Hepatic stellate cell (primary cell): ENCODE data around the gene SPRR3.

Source experiments
- DNase-seq: peaks from one replicate; pipeline ENCODE4 v3.0.0; 2011; ENCODE audit warnings: low spot score

The SPRR3 gene, protein sequence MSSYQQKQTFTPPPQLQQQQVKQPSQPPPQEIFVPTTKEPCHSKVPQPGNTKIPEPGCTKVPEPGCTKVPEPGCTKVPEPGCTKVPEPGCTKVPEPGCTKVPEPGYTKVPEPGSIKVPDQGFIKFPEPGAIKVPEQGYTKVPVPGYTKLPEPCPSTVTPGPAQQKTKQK

DNA sequence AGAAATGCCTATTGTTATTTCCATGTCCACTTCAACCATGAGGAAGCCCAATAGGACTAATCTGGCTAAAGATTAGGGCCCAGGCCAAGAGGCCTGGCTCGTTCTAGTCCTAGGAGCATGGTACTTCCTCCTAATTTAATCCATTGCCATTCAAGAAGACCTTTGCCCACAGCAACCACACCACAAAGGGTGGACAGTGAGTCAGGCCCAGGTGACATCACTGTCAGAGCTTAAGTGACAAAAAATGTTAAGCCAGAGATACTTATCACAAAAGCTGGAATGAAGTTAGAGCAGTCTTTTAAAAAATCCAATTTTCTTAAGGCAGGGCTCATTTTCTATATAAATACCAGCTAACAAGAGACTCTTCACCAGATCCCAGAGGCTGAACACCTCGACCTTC, at the start of gene SPRR3:
TSS of gene SPRR3 (plus strand) at position 368 of the 400 bp plus-strand sequence. CDS start 1,272 bp downstream, outside the sequence.
- no peak for DNase-seq

DNA sequence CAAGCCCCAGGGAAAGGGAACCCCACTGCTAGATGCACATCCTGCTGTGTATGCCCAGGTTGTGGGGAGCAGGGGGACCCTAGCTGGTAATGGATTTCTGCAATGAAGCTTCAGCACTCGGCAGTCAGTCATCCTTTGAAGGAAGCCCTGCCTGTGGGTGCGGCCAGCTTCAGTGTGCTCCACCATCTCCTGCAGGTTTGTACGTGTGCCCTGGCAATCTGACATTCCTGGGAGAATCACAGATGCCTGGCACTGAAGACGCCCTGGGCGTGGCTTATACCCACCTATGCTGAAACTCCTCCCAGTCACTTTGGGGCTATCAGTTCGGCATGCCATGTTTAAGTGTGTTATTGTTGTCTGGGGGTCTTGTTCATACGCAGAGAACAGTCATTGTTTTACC, 47.8 kb upstream of the SPRR3 start:
- DNase-seq: no peak

DNA sequence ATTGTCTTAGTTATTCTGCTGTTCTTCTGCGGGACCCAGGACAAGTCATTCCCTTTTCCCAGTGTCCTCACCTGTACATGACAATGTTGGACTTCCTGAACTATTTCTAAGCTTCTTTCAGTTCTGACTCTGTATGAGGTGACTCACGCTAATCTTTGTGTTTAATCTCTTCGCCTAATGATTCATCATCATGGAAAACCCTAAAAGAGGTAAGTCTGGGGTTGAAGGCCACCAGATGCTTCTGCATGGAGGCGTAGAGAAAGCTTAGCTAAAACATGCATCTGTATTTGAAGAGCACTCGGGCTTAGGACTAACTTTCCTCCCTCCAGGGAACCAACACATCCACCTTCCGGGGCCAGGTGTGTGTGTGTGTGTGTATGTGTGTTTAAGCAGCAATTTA, 47.1 kb upstream of the SPRR3 start:
- no peak for DNase-seq

DNA sequence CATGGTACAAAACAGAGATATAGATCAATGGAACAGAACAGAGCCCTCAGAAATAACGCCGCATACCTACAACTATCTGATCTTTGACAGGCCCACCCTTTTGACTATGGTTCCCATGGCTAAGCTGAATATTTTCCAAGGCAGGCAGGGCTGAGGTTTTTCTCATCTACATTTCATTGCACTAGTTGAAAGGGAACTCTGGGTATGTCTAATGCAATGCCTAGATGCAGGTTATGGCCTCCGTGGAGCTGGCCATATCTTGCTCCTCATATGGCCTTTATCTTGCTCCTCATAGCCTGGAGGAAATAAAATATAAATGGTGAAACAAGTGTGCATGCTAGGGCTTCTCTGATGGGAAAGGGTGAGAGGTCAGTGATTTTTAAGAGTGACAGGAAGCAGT, 44.0 kb upstream of the SPRR3 start:
- DNase-seq: no peak

DNA sequence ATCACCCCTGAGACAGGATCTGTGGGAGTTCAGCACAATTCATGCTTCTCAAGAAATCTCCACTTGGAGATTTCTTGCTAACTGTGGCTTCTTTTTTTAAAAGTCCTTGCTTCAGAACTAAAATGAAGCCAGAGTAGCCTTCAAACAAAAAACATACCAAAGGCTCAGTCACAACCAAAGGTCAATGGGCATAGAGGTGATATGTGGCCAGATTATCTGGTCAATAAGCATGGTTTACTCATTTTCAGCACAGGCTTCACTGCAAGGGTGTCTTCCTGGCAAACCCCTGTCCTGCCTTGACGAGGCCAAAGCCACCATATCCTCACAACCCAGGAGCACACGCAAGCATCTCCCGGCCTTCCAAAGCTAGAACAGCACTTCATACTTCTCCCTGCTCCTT, 42.3 kb upstream of the SPRR3 start:
- no peak for DNase-seq

DNA sequence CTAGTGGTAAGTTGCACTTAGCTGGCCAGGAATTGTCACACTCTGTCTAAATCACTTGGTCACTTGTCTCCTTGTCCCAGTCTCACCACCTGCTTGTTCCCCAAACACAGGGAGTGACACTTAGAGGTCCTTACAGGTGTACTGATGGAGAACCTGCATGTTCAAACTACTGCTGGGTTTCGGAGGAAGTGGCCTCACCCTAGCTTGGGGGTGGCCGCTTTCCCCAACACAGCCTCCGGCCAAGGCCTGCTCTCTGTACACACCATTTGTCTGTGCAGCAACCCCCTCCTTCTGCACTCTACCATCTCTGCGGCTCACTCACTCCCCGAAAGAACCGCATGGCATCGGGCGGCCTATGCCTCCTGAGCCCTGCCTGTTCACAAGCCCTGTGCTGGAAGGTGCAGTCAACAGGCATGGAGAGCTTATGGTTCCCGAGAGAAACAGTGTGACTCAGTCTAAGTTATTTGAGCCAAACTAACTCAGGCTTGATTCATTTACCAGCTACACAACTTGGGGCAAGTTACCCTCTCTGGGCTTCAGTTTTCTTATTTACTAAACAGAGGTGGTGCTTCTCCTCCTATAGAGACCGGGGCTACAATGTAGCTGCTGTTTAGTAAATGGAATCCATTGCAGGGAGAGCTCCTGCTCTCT, 41.6 kb upstream of the SPRR3 start:
- DNase-seq: no peak

DNA sequence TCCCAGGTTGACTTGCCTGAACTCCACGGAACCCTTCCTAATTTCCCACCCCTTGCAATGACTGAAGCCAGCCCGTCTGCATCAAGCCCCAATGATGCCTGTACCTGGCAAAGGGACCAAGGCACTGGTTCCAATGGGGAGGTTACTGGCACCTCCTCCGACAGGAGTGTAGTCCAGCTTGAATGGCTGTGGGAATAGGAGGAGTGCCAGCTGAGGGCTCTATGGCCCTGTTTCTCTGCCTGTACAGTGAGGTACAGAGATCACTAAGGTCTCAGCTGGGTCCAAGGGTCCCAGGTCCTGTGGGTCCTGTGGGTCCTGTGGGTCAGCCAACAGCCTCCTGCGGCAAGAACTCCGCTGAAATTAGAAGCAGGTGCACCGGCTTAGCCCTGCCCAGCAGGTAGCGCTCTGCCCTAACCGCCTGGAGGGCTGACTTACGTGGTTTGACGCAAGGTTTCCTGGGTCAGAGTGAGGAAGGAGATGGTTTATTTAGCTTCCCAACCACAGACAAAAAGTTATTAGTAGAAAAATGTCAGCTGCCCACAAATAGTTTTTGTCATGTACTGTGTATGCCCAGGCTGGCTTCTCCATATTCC, 41.0 kb upstream of the SPRR3 start:
- DNase-seq: no peak

DNA sequence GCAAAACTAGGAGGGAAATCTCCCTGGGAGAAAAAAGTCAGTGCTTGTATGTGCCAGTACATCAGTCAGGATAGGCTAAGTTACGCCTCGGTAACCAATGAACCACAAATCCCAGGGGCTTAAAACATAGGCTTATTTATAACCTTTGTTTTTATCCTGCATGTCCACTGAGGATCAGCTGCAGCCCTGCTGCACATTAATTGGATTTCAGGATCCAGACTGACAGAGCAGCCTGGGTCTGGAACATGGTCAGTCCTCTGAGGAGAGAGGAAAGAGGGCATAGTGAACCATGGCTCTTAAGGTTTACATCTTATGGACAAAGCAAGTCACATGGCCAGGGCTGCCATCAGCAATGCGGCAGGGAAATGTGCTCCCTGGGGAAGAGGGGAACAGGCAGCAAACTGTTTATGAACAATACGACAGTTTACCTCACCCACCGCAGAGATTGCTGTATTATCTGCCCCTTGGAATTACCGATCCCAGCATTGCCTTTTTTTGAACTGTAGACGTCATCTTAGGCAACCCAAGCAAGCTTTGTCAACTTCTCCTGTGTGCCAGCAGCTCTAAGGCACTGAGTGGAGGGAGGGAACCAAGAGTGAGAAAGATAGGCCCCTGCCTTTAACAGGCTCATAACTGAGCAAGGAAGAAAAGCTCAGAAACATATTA, 40.2 kb upstream of the SPRR3 start:
- no peak for DNase-seq

DNA sequence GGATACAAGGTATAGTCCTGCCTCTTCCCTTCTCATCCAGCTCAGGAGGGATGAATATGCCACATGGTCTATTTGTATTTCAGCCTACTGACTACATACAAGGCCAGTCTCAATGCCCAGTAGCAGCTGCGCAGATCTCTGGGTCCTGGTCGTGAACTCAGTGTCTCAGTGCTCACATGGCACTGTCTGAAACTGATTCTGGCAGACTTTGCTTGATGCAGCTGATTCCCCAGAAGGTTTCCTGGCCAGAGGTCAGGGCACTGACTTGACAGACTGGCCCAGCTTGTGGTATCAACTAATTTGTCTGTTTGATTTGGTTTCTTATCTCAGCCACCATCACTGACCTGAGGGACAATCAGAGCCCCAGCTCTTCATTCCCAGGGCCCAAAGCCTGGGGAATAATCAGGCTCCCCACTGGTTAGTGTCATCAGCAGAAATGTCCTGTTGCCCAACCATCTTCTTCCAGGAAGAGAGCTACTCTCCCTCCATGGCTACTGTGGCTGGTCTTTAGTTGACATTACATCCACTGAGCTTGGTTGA, 38.6 kb upstream of the SPRR3 start:
- no peak for DNase-seq

DNA sequence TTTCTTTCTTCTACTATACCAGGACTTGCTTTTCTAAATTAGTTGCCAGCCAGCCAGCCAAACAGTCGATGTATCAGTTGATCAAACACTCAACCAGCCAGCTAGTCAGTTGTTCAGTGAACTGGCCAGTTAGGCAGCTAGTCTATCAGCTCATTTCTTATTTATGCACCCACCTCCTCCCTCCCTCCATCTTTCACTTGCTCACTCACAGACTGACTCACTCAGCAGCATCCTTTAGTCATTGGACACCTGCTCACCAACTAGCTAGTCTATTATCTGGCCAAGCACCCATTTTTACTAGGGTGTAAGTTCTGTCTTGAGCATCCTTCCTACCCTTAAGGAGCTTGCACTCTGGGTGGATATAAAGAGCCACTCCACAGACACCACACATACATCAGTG, 37.0 kb upstream of the SPRR3 start:
- no peak for DNase-seq

DNA sequence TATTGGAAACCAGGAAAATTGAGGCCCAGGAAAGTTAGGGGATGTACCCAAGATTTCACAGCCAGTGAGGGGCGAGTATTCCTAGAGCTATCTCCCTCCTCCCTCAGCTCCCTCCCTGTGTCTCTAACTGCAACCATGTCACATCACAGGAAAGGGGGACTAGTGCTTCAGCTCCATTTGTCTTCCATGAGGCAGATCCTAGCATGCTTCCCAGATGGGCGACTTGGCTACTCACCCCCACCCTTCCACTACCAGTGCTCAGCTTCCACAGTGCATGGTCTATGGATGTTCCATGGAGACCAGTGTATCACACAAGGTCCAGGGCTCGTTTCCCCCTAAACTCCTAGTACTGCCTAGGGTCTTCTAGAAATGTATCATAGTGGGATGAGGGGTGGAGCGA, 35.7 kb upstream of the SPRR3 start:
- no peak for DNase-seq

DNA sequence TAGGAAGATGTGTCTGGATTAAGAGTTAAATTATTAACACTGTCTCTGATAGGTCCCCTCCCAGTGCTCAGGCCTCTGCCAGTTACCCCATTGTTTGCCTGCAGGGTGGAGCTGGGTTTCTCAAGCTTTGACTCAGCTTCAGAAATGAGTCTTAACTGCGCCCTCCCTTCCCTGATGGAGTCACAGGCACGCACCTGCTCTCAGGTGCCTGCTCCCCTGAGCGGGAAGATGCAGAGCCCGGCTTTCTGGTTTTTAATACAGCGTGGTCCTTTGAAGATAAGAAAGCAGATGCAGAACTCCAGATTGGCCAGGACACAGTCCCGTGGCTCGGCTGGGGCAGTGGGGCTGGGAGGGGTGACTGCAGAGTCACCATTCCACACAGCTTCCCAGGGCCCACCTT, 34.3 kb upstream of the SPRR3 start:
- DNase-seq: no peak

DNA sequence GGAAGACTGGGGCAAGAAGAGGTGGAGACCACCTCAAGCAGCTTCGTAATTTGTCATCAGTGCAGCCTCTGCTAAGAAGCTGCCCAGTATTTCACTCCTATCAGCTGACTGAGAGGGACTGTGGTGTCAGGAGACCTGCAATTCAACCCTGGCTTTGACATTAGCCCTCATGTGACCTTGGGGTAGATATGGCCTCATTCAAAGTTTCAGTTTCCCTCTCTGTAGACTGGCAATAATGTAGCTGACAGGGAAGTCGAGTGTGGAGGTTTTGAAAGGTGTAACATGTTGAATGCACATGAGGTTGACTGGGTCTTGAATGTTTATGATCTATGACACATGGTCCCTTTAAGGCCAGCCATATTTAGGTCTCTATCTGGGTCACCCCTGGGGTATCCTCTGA, 33.3 kb upstream of the SPRR3 start:
- no peak for DNase-seq

DNA sequence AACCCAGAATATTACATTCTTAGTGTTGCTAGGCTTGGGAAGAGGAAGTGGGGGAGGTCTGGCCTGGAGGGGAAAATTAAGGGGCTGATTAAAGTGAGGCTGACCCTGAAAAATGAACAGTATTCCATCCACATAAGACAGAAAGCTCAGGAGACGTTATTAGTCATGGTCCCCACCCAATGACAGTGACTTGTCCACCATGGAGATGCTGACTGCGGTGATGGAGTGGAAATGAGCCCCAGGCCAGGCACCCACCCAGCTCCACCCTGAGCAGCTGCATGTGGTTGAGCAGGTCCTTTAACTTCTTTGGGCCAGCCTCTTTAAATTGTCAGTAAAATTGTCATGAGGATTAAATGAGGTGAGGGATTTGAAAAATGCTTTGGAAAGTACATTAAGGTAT, 32.5 kb upstream of the SPRR3 start:
- DNase-seq: no peak

DNA sequence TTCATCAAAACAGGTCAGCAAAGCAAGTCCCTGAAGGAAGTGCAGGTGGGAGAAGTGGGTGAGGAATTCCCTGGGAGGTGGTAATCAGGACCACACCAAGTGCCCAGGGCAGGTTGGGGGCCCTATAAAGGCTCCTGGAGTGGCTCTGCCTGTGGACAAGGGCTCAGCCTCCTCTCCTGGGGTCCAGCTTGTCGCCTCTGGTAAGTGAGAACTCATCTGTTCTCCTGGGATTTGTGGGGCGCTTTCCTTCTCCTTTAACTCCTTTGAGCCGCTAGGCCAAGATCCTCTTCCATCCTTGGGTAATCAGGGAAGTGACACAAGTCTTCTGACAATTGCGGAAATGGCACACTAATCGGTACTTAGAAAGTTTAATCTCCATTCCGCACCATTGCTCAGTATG, 31.1 kb upstream of the SPRR3 start, which contains the start of gene SPRR4:
TSS of gene SPRR4 (plus strand) at position 154 of the 400 bp plus-strand sequence. CDS start 1,243 bp downstream, outside the sequence.
- no peak for DNase-seq

DNA sequence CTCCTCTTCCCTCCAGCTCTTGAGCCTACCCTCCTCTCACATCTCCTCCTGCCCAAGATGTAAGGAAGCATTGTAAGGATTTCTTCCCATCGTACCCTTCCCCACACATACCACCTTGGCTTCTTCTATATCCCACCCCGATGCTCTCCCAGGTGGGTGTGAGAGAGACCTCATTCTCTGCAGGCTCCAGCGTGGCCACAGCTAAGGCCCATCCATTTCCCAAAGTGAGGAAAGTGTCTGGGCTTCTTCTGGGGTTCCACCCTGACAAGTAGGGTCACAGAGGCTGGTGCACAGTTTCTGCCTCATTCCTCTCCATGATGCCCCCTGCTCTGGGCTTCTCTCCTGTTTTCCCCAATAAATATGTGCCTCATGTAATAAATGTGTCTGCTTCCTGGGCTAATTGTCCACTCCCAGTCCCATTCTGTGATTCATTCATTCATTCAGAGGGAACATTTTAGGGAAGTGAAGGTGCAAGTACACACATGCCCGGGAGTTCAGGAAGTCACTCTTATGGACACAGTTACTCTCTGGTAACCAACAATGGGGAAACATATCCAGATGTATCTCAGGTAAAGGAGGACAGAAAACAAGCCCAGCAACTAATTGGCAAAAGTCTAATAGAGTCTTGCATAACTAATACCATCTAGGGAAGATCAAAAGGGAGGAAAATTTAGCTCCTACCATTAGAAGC, 29.2 kb upstream of the SPRR3 start:
- DNase-seq: no peak

DNA sequence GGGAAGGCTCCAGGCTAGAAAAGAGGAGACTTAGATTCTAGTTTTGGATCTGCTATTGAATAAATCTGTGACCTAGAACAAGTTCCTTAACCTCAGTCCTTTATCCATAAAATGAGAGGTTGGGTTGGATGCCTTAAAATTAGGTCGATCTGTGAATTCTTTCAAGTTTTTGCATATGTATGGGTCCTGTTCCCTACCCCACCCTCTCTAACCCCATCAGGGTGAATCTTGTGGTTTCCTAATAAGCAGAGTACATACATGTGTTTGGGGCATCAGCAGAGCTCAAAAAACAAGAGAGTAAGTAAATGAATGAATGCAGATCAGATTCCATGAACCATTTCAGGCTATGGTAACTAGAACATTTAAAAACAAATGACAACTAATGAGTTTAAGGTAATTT, 24.9 kb upstream of the SPRR3 start:
- no peak for DNase-seq

DNA sequence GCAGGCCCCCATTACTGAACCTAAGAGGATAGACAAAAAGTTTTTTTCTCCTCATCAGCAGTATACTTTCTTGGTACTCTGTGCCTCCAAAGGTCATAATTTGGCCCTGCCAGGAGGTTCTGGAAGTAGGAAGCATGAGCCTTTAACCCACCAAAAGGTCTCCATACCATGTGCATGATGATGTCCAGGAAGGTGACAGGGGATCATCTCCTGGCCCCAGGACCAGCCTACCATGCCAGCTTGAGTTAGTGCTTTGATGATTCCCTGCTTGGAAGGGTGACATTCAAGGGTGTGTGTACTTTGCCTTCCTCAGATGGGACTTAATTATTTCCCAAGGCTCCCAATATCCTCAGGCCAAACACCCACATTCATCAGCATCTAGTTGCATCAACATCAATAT, 23.9 kb upstream of the SPRR3 start:
- DNase-seq: no peak

DNA sequence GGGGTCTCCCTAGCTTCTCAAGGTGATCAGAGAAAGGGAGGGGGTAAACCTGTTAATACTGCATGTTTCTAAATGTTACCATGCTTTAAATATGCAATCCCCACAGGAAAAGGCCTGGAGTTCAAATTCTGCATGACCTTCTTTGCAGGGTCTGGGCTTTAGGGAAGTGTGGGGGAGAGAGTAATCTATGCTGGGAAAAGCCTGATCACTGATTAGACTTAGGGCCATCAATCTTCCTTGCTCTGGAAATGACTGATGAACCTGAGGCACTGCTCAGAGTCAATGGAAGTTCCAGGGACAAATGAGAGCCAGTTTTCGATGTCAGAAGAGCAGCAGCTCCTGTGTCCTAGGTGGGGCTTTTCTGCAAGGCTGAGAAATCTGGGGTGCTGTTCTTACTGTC, 20.9 kb upstream of the SPRR3 start:
- DNase-seq: no peak

DNA sequence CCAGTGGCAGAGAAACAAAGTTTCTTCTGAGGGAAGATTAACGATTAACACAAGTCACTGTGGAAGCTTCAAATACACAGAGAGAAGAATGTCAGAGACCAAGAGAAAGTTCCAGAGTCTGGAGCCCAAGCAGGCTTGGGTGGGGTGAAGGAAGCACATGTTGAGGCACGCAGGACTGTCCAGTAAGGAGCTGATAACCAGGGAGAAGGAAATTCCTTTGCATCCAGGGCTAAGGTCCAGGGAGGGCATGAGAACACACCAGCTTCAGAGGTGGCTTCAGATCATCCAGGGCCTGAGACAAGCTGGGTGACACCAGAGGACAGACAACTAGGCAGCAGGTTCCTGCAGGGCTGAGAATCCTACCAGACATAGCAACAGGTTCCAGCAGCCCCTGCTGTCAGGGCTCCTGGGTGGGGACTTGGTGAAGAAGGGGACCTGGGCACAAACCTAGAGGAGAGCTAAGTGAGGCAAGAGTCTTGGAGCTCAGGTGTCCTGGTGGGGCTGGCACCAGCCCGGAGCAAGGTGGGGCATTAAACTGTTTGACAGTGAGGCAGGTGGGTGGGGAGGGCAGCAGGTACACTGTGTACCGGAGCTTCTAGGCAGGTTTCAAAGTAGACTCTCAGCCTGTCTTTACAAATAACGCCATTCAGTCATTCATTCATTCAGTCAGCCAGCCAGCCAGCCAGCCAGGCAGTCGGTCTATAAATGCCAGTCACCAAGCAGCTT, 20.2 kb upstream of the SPRR3 start:
- no peak for DNase-seq

DNA sequence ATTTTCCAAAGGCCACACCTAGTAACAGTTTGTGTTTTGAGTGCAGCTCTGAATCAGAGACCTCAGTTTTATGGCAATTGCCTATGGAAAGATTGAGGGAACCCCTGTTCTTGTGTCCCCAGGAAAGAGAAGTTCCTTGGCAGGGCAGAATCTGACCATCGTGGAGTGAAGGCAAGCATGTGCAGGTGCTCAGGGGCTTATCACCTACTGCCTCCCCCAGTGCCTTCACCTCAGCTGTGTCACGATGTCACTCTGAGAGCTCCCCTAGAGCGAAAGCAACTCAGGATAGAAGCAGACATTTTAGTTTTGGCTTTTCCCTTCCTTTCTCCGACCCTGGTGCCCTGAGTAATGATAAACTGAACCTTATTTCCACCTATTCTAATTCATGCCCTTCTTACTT, 19.5 kb upstream of the SPRR3 start:
- DNase-seq: no peak

DNA sequence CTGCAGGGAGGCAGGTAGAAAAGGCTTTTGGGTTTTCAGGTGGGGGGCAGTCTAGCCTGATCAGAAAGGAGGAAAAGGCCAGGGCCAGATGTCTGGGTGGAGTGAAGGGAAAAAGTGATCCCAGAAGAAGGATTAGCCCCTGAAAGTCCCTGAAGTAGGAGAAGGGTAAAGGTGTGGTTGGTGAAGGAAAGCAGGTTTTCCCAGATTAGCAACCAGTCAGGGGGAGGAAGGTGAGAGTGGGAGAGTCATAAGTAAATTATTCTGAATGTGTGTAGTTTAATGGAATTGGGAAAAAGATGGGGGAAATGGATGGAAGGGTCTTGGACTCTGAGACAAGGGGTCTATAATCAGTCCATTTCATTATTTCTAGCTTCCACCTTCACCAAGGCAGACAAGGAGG, 18.3 kb upstream of the SPRR3 start:
- DNase-seq: no peak
